ENCODE data around the gene PRKN.
"Not testable (repeated sequence)": the region's sequence is repeated elsewhere in the genome, so short reads cannot be mapped to it uniquely, and the experiment has no call there.

Gene PRKN

DNA sequence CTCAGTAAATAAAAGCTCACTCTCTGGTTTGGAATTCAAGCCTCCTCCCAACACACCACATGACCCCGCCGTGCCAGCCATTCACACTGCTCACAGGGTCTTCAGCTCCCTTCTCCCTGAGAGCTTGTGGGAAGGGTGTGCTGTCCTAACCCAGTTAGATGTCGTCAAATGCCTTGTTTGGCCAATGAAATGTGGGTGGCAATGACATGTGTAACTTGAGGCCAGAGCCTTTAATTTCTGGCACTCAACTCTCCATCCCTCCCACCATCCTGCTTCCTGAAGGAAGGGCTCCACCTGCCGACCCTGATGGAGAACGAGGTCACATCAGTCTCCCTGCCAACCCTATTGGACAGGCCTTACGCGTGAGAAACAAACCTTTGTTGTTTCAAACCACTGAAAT is 1229.2 kb downstream of the PRKN start:
- Histone ChIP-seq H3K4me2 (ENCODE audit: low read depth, low read length) (no peak overlapping the region), H2AFZ (ENCODE audit: low read length) (no peak overlapping the region)

DNA sequence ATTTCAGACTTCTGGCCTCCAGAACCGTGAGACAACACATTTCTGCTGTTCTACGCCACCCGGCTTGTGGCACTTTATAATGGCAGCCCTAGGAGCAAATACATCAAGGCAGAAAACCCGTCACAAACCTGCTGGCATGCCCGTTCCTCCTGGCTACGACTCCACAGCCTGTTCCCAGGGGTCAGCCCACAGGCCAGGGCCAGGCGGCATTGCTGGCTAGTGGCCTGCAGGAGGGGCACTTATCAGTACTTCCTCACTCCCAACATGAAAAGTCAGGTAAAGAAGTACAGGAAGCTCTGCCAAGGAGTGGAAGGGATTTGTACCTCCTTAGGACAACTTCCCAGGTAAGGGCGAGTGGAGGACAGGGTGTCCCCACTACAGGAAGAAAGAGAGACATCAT is 1230.6 kb downstream of the PRKN start:
- no peaks in the 10 kb centered on the region for H3K9me3 ChIP-seq (replicated peaks; ENCODE audit: insufficient read depth, low read length)
- no peak overlapping the region for H3K27ac ChIP-seq (ENCODE audit: low read length)
- no peak overlapping the region for H3K9ac ChIP-seq (ENCODE audit: low read length)
- H3K4me3 ChIP-seq (ENCODE audit: low read length): no peak overlapping the region
- H3K9me2 ChIP-seq (replicated peaks; ENCODE audit: insufficient read depth, low read length): no peaks in the 10 kb centered on the region
- no peak for DNase-seq
- H3K27me3 ChIP-seq (replicated peaks; ENCODE audit: insufficient read depth, low read length): no peaks in the 10 kb centered on the region
- H3K4me2 ChIP-seq (ENCODE audit: low read depth, low read length): no peak overlapping the region
- H2AFZ ChIP-seq (ENCODE audit: low read length): no peak overlapping the region
- H3K79me2 ChIP-seq (ENCODE audit: low read length): no peaks in the 10 kb centered on the region
- no peaks in the 10 kb centered on the region for H4K20me1 ChIP-seq (ENCODE audit: insufficient read depth, low read length)
- H3K36me3 ChIP-seq (replicated peaks; ENCODE audit: insufficient read depth, low read length): no peaks in the 10 kb centered on the region
- H3K4me1 ChIP-seq (ENCODE audit: low read length): no peaks in the 10 kb centered on the region
- no peaks in the 10 kb centered on the region for H3F3A ChIP-seq (ENCODE audit: insufficient read depth, low read length)
- TF ChIP-seq EZH2 (optimal IDR thresholded peaks at IDR 0.05; ENCODE audit: low read depth, low read length) (no peak), EZH2phosphoT487 (IDR thresholded peaks at IDR 0.05; ENCODE audit: low read length) (no peak)
- TF ChIP-seq, protein P1, sequence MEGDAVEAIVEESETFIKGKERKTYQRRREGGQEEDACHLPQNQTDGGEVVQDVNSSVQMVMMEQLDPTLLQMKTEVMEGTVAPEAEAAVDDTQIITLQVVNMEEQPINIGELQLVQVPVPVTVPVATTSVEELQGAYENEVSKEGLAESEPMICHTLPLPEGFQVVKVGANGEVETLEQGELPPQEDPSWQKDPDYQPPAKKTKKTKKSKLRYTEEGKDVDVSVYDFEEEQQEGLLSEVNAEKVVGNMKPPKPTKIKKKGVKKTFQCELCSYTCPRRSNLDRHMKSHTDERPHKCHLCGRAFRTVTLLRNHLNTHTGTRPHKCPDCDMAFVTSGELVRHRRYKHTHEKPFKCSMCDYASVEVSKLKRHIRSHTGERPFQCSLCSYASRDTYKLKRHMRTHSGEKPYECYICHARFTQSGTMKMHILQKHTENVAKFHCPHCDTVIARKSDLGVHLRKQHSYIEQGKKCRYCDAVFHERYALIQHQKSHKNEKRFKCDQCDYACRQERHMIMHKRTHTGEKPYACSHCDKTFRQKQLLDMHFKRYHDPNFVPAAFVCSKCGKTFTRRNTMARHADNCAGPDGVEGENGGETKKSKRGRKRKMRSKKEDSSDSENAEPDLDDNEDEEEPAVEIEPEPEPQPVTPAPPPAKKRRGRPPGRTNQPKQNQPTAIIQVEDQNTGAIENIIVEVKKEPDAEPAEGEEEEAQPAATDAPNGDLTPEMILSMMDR (IDR thresholded peaks at IDR 0.05; ENCODE audit: low read length): no peak

More for the DNA sequence above, 1229.2 kb downstream of the PRKN start:
- no peak overlapping the region for H3K27ac ChIP-seq (ENCODE audit: low read length)
- H3K27me3 ChIP-seq (replicated peaks; ENCODE audit: insufficient read depth, low read length): no peaks in the 10 kb centered on the region
- no peaks in the 10 kb centered on the region for H3K36me3 ChIP-seq (replicated peaks; ENCODE audit: insufficient read depth, low read length)
- TF ChIP-seq, protein P1 (IDR thresholded peaks at IDR 0.05; ENCODE audit: low read length): no peak
- TF ChIP-seq EZH2phosphoT487 (IDR thresholded peaks at IDR 0.05; ENCODE audit: low read length): no peak
- TF ChIP-seq EZH2 (optimal IDR thresholded peaks at IDR 0.05; ENCODE audit: low read depth, low read length): no peak
- no peak for DNase-seq
- H3K4me3 ChIP-seq (ENCODE audit: low read length): no peak overlapping the region
- no peaks in the 10 kb centered on the region for H3K4me1 ChIP-seq (ENCODE audit: low read length)
- no peaks in the 10 kb centered on the region for H3F3A ChIP-seq (ENCODE audit: insufficient read depth, low read length)
- no peaks in the 10 kb centered on the region for H3K79me2 ChIP-seq (ENCODE audit: low read length)
- H3K9me3 ChIP-seq (replicated peaks; ENCODE audit: insufficient read depth, low read length): no peaks in the 10 kb centered on the region
- H3K9me2 ChIP-seq (replicated peaks; ENCODE audit: insufficient read depth, low read length): no peaks in the 10 kb centered on the region
- H3K9ac ChIP-seq (ENCODE audit: low read length): no peak overlapping the region
- H4K20me1 ChIP-seq (ENCODE audit: insufficient read depth, low read length): no peaks in the 10 kb centered on the region

DNA sequence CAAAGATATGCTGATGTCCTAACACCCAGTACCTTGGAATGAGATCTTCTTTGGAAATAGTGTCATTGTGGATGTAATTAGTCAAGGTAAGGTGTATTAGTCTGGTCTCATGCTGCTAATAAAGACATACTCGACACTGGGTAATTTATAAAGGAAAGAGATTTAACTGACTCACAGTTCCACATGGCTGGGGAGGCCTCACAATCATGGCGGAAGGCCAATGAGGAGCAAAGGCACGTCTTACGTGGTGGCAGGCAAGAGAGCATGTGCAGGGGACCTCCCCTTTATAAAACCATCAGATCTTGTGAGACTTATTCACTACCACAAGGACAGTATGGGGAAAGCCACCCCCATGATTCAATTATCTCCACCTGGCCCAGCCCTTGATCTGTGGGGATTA is 1231.3 kb downstream of the PRKN start:
- not testable (repeated sequence) for H3K27me3 ChIP-seq (replicated peaks; ENCODE audit: insufficient read depth, low read length); H3K27ac ChIP-seq (ENCODE audit: low read length); H2AFZ ChIP-seq (ENCODE audit: low read length); H3K9ac ChIP-seq (ENCODE audit: low read length); H3K36me3 ChIP-seq (replicated peaks; ENCODE audit: insufficient read depth, low read length); H3F3A ChIP-seq (ENCODE audit: insufficient read depth, low read length); H3K4me3 ChIP-seq (ENCODE audit: low read length); H3K4me2 ChIP-seq (ENCODE audit: low read depth, low read length); H3K9me3 ChIP-seq (replicated peaks; ENCODE audit: insufficient read depth, low read length); DNase-seq; H3K9me2 ChIP-seq (replicated peaks; ENCODE audit: insufficient read depth, low read length); H3K4me1 ChIP-seq (ENCODE audit: low read length); H4K20me1 ChIP-seq (ENCODE audit: insufficient read depth, low read length); H3K79me2 ChIP-seq (ENCODE audit: low read length)

DNA sequence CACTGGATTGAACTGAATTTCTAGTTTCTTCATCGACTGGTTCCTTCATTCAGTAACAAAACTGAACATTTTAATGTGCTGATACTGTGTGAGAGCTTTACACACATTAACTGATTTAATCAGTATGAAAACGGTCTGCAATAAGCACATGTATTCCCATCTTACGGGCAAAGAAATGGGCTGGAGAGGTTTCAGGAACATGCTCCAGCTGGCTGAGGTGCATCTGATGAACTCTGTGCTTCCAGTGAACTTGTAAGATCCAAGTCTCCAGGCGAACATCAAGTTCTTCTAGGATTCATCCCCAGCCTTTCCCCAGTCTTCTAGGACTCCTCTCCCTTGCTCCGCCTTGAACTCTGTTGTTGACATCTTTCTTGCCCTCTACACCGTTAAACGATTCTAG is 1233.0 kb downstream of the PRKN start:
- Histone ChIP-seq H3K4me2 (ENCODE audit: low read depth, low read length) (no peak overlapping the region), H3K4me3 (ENCODE audit: low read length) (no peak overlapping the region), H3K36me3 (replicated peaks; ENCODE audit: insufficient read depth, low read length) (no peaks in the 10 kb centered on the region), H3K27ac (ENCODE audit: low read length) (no peak overlapping the region), H3K9ac (ENCODE audit: low read length) (no peak overlapping the region), H3K9me2 (replicated peaks; ENCODE audit: insufficient read depth, low read length) (no peaks in the 10 kb centered on the region), H3K79me2 (ENCODE audit: low read length) (no peaks in the 10 kb centered on the region), H3K27me3 (replicated peaks; ENCODE audit: insufficient read depth, low read length) (no peaks in the 10 kb centered on the region), H3K9me3 (replicated peaks; ENCODE audit: insufficient read depth, low read length) (no peaks in the 10 kb centered on the region), H4K20me1 (ENCODE audit: insufficient read depth, low read length) (no peaks in the 10 kb centered on the region), H2AFZ (ENCODE audit: low read length) (no peak overlapping the region), H3K4me1 (ENCODE audit: low read length) (no peaks in the 10 kb centered on the region), H3F3A (ENCODE audit: insufficient read depth, low read length) (no peaks in the 10 kb centered on the region)
- no peak for DNase-seq
- TF ChIP-seq, protein P1 (IDR thresholded peaks at IDR 0.05; ENCODE audit: low read length): no peak
- TF ChIP-seq EZH2 (optimal IDR thresholded peaks at IDR 0.05; ENCODE audit: low read depth, low read length): no peak
- TF ChIP-seq EZH2phosphoT487 (IDR thresholded peaks at IDR 0.05; ENCODE audit: low read length): no peak
